Fibroblast of skin of abdomen (primary cell): Measurements from ENCODE around the gene HARS1. TPM values are rescaled to one million over a fixed set of nuclear protein-coding genes. Genes with fewer than 3 reads are reported as not detected.
"Not testable (repeated sequence)": the region's sequence is repeated elsewhere in the genome, so short reads cannot be mapped to it uniquely, and the experiment has no call there.

Source experiments
- DNase-seq: peaks from one replicate; pipeline ENCODE4 v3.0.0-alpha.2; 2013
- polyA plus RNA-seq, 2 experiments: library from polyadenylated mRNA; unstranded; fragments of 120-200 nt; gene quantifications; one replicate each; pipeline ENCODE4 v1.2.1, GENCODE V29; 2013; ENCODE audit not compliant: insufficient read length in 2 of 2

HARS1 gene, protein sequence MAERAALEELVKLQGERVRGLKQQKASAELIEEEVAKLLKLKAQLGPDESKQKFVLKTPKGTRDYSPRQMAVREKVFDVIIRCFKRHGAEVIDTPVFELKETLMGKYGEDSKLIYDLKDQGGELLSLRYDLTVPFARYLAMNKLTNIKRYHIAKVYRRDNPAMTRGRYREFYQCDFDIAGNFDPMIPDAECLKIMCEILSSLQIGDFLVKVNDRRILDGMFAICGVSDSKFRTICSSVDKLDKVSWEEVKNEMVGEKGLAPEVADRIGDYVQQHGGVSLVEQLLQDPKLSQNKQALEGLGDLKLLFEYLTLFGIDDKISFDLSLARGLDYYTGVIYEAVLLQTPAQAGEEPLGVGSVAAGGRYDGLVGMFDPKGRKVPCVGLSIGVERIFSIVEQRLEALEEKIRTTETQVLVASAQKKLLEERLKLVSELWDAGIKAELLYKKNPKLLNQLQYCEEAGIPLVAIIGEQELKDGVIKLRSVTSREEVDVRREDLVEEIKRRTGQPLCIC
- 73.4 TPM for polyA plus RNA-seq (2013, experiment 1 of 2; ENCODE audit: insufficient read length)
- polyA plus RNA-seq (2013, experiment 2 of 2; ENCODE audit: insufficient read length): 75.6 TPM

GRCh38 chr5:140690941-140691924 lies at the start of gene HARS1, which contains the start of gene HARS2:
Gene HARS1, minus strand, starts transcription at chr5:140691370. Its CDS starts 66 bp downstream, at chr5:140691304.
Gene HARS2, plus strand, starts transcription at chr5:140691455. Its CDS starts 194 bp downstream, at chr5:140691649.
- DNase-seq: peak; percentile 93

GRCh38 chr5:140737486-140737885 lies 46.3 kb upstream of the HARS1 start:
- no peak for DNase-seq

GRCh38 chr5:140734354-140734753 lies 43.2 kb upstream of the HARS1 start:
- DNase-seq: no peak

GRCh38 chr5:140733098-140733497 lies 41.9 kb upstream of the HARS1 start:
- DNase-seq: no peak

GRCh38 chr5:140725799-140726471 lies 34.8 kb upstream of the HARS1 start:
- peak; percentile 87 for DNase-seq

GRCh38 chr5:140721395-140721794 lies 30.2 kb upstream of the HARS1 start:
- not testable (repeated sequence) for DNase-seq

DNA sequence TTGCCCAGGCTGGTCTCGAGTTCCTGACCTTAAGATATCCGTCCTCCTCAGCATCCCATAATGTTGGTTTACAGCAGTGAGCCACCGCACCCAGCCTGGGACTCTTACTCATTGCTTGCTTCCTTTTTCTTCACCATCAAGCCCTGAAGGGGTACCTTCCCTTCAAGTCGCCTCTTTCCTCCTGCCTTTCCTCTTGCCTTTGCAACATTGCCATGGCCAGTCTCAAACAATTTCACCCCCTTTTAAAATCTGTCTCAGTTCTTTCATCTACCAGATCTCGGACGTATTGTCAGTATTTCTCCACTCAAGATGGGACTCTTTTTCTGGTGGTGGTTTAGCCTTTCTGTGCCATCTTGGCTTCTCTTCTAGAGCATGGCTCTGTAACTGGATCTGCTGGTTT lies 29.6 kb upstream of the HARS1 start:
- not testable (repeated sequence) for DNase-seq

GRCh38 chr5:140718266-140718592 lies 27.1 kb upstream of the HARS1 start:
- no peak for DNase-seq

GRCh38 chr5:140716238-140716637 lies 25.1 kb upstream of the HARS1 start:
- DNase-seq: not testable (repeated sequence)

DNA sequence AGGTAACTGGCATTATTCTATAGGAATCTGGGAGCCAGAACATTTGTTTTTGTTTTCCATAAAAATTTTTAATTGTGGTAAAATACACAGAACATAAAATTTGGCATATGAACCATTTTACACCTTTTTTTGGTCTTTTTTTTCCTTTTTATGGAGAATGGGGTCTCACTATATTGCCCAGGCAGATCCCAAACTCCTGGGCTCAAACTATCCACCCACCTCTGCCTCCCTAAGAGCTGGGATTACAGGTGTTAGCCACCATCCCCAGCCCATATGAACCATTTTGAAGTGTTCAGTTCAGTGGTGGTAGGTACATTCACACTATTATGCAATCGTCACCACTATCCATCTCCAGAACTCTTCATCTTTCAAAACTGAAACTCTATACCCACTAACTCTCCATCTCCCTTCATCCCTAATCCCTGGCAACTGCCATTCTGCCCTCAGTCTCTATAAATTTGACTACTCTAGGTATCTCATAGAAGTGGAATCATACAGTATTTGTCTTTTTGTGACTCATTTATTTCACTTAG lies 22.5 kb upstream of the HARS1 start:
- DNase-seq: no peak

DNA sequence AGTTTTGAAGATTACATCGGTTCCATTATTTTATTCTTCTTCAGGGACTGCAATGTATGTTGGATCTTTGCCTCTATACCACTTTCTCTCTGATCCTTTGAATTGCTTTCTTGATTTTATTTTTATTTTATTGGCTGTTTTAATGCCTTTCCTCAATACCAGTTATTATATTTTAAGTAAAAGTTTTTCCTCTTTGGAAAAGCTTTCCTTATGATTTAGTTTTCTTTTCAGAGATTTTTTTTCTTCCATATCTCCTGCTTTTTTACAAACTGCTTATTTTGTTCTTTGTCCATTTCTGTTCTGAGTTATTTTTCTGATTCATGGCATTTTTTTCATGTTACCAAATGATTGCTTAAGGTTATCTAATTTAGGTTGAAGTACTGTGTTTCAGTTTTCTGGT lies 20.6 kb upstream of the HARS1 start:
- DNase-seq: no peak

- DNase-seq: peak; percentile 98
Measured at GRCh38 chr5:140710899-140711552, 19.9 kb upstream of the HARS1 start.

- DNase-seq: not testable (repeated sequence)
Measured at GRCh38 chr5:140708787-140709186, 17.6 kb upstream of the HARS1 start.

DNA sequence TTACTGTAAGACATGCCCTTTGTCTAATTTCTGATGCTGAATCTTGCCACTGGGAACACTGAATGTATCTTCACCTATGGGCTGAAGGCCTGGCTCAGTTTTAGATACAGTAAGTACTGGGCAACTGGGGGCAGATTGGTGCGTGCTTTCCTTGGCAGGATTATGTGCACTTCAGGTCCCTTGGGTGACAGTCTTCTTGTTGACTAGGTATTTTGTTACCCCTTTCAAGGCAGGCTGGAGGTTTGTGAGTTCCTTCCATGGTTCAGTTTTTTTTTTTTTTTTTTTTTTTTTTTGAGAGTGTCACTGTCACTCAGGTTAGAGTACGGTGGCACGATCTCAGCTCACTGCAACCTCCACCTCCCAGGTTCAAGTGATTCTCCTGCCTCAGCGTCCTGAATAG lies 16.6 kb upstream of the HARS1 start:
- no peak for DNase-seq

GRCh38 chr5:140700177-140701144 lies 9.3 kb upstream of the HARS1 start, which contains the start of gene ZMAT2:
Gene ZMAT2, plus strand, starts transcription at chr5:140700447. Its CDS starts 14 bp downstream, at chr5:140700461.
- peak; percentile 98 for DNase-seq

GRCh38 chr5:140696891-140697492 lies 5.8 kb upstream of the HARS1 start:
- no peak for DNase-seq

- no peak for DNase-seq
Measured at GRCh38 chr5:140694276-140694675, 3.1 kb upstream of the HARS1 start.

- no peak for DNase-seq
Measured at GRCh38 chr5:140690376-140690932, 716 bp downstream of the HARS1 start.

DNA sequence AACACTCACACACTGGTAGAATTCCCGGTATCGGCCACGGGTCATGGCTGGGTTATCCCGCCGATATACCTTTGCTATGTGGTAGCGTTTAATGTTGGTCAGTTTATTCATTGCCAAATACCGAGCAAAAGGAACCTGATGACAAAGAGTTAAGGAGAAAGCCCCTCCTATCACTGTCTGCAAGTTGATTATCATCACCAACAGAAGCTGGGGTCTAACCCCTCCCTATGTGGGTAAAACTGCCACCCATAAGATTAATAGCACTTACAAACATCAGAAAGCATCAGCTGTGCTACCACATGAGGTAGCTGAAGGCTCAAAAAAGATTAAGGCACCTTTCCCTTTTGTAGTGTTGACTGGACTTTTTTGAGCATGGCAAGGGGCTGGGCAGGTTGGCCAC lies 12.2 kb downstream of the HARS1 start:
- DNase-seq: no peak
